GM21786 (cell line): ENCODE results near the gene TERB2.
"Not testable (repeated sequence)": the region's sequence is repeated elsewhere in the genome, so short reads cannot be mapped to it uniquely, and the experiment has no call there.

ENCODE experiments used
- ATAC-seq: cut with Tn5 transposase; IDR thresholded peaks from one replicate; pipeline ENCODE4 v1.9.1; 2021; ENCODE audit not compliant: unreplicated experiment

TERB2 gene, protein sequence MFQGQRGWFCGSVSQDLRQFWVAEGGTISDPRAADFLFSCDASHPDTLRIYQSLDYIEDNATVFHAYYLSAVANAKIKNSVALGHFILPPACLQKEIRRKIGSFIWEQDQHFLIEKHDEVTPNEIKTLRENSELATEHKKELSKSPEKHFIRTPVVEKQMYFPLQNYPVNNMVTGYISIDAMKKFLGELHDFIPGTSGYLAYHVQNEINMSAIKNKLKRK

DNA sequence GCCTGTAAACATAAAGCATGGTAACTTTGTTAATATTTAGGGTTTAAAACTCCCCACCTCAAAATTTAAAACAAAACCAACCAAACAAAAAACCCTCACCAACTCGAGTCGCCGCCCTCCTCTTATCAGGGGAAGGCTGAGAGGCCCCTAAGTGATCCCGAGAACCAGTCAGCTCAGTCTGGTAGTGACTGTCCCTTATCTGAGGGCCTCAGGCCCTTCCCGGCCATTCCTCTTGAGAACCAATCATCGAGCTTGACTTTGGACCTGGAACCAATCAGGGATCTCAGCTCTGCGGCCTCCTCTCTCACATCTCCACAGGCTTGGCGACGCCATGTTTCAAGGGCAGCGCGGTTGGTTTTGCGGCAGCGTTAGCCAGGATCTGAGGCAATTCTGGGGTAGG, at the start of gene TERB2:
Gene TERB2 (plus strand): TSS at position 300 of the 400 bp plus-strand sequence. CDS start 32 bp downstream, at position 332.
- ATAC-seq, result no peak

DNA sequence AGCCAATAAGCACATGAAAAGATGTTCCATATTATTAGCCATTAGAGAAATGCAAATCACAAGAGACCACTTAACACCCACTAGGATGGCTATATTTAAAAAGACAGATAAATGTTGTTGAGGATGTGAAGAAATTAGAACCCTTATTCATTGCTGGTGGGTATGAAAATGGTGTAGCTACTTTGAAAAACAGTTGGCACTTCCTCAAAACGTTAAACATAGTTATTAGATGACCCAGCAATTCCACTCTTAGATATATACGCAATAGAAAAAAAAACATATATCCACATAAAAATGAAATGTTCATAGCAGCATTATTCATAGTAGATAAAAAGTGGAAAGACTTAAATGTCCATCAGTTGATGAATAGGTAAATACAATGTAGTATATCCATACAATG, 47.1 kb upstream of the TERB2 start:
- ATAC-seq, result no peak

DNA sequence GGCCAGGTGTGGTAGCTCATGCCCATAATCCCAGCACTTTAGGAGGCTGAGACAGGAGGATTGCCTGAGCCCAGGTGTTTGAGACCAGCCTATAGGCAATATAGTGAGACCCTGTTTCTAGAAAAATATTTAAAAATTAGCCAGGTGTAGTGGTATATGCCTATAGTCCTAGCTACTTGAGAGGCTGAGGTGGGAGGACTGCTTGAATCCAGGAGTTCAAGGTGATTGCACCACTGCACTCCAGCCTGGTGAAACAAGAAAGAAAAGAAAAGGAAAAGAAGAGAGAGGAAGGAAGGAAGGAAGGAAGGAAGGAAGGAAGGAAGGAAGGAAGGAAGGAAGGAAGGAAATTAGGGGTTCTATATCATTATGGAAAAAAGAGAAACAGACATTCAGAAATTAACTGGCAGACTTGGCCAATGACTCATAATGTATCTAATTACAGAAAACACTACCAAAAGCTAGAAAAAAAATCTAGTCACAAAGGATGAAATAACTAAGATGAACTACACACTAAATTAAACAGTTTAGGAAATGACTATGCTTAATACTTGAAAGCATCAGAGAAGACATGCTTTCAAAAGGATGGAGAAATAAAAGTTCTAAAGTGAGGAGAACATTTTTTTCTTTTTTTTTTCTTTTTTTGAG, 45.4 kb upstream of the TERB2 start:
- ATAC-seq, result no peak

DNA sequence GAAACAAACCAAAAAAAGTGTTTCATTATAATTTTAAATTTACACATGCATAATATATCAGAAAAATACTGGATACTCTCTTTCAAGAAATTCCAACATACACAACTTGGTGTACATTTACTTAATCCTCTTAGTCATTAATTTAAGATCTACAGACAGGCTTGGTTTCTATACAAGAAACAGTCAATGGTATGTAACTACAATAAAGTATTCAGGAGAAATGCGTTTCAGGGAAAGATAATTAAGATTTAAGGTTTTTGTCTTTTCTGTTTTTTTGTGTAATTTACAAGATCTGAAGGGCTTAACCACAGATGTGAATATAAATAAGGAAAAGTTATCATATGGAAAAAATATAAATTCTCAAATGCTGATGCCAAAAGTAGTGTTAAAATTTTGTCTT, 44.3 kb upstream of the TERB2 start:
- ATAC-seq, result not testable (repeated sequence)

DNA sequence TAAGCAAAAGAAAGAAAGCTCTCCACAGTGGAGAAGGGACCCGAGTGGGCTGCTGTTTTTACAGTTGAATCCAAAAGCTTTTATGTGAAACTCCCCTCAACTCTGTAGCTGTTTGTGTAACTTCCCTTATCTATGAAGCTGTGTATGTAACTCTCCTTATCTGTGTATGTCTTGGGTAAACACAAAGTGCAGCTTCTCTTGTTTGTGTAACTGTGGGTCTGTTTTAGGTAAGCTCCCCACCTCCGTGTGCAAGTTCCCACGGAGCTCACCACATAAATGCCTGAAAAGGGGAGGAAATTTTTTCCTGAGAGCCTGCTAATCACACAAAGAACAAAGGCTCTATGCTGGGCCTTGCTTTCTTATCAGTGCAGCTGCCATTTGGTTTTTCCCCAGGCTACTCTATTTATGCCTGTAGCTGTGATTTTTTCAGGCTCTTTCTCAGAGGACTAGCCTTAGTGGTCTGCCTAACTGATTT, 43.5 kb upstream of the TERB2 start:
- not testable (repeated sequence) for ATAC-seq

DNA sequence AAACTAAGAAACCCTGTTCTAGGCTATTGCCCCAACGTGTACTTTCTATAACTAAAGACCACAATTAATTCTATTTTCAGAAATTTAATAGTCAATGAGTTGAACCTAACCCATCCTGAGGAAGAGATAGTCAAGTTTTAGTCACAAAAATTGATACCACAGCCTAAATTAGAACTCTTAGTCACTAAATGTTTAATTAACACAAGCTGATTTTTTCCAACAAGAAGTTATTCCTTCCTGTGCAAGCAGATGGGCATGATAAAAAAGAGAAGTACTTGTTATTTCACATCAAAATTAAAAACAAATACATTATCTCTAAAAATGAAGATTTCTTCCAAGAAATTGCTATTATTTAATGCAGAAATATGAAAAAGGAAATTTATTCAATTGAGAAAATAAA, 38.4 kb upstream of the TERB2 start:
- no peak for ATAC-seq

DNA sequence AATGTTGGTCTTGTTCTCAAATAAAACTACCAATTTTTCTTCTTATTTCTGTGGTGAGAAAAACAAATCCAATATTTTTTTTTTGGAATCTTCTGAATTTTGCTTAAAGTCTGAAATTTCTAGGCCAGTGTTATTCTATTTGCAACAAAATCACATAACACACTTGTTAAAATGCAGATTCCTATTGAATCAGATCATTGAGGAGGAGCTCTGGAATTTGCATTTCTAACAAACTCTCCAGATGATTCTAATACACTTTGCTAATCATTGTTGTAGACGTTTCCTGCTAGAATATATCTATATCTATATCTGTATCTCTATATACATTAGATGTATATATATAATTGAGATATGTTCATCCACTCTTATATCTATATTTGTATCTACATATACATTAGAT, 27.8 kb upstream of the TERB2 start:
- not testable (repeated sequence) for ATAC-seq

DNA sequence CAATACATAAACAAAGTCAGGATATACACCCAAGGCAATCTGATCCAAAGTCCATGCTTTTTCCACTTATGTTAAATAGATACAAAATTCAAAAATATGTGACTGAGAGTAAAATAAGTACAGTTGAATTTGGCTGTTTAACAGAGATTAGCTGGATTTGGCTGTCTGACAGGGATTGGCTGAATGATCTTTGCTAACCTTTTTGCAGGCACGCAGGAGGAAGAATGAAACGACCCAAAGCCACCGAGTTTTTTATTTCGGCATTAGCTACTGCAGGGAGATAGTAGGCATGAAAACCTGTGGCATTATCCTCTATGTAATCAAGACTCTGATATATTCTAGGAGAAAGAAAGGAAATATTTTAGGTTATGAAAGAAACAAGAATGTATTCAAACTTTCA, 26.2 kb upstream of the TERB2 start:
- not testable (repeated sequence) for ATAC-seq

DNA sequence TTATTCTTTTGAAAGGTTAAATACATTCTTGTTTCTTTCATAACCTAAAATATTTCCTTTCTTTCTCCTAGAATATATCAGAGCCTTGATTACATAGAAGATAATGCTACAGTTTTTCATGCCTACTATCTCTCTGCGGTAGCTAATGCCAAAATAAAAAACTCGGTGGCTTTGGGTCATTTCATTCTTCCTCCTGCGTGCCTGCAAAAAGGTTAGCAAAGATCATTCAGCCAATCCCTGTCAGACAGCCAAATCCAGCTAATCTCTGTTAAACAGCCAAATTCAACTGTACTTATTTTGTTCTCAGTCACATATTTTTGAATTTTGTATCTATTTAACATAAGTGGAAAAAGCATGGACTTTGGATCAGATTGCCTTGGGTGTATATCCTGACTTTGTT, 1.8 kb downstream of the TERB2 start:
- not testable (repeated sequence) for ATAC-seq

DNA sequence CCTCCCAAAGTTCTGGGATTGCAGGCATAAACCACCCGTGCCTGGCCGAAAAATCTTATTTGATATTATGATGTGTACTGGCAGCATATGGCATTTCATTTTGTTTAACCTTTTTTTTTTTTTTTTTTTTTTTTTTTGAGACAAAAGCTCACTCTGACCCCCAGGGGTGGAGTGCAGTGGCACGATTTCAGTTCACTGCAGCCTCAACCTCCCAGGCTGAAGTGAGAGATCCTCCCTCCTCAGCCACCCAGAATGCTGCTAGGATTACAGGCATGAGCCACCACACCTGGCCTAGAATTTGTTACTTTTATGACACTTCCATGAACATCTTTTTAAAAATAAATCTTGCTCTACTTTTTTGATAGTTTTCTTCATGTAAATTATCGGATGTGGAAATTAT, 12.0 kb downstream of the TERB2 start:
- ATAC-seq, result no peak

DNA sequence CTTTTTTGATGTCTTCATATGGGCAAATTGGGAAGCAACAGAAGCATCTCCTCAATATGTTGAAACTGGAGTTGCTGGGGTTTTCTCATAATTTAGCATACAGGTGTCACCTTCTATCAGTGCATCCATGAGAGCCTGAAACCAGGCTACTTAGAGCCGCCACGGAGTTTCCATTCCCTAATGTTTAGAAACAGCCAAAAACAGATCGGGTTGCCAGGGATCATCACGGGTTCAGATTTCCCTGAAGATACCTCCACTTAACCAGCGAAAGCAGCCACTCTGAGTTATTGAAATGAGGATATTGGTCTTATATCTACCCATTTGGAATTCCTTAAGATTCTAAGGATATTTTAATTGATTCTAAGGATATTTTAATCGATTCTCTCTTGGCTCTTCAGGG, 14.5 kb downstream of the TERB2 start:
- no peak for ATAC-seq

DNA sequence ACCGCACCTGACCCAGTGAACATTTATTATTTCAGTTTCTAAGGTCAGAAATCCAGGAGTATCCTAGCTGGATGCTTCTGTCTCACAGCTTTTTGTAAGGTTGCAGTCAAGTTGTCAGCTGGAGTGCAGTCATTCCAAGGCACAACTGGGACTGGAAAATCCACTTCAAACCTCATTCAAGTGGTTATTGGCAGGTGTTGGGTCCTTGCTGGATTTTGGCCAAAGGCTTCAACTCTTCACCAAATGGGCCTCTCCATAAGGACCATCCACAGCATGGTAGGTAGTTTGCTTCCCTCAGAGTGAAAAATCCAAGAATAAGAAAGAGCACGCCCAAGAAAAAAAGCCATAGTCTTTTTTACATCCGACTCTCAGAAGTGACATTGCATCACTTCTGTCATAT, 19.7 kb downstream of the TERB2 start:
- ATAC-seq, result not testable (repeated sequence)

DNA sequence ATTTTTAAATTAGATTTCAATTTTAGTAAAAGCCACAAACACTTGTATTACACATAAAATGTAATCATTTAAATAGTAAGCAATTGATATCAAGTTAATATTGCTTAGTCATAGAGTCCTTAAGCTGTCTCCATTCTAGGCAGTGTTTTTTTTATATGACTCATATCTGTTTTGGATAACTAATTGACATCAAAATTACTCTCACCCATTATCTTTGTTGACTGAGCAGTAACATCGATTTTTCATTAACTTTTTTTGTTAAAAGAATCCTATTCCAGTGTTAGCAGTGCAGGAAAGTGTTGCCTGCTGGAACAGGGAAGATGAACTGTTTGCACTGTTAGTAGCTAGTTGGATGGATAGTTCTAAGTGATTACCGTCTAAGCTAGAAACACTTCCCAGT, 21.3 kb downstream of the TERB2 start:
- ATAC-seq, result not testable (repeated sequence)

DNA sequence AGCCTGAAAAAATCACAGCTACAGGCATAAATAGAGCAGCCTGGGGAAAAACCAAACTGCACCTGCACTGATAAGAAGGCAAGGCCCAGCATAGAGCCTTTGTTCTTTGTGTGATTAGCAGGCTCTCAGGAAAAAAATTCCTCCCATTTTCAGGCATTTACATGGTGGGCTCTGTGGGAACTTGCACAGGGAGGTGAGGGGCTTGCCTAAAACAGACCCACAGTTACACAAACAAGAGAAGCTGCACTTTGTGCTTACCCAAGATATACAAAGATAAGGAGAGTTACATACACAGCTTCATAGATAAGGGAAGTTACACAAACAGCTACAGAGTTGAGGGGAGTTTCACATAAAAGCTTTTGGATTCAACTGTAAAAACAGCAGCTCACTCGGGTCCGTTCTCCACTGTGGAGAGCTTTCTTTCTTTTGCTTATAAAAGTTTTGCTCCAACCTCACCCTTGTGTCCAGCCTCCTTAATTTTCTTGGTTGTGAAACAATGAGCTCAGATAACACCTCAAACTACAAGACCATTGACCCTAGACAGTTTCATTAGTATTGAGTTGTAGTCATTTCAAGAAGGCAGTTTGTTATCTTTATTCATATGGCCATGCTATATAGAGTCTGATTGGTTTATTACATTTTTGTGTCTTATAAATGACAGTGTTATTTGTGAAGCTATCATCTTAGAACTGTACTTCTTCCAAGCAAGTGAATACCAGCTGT, 23.3 kb downstream of the TERB2 start:
- not testable (repeated sequence) for ATAC-seq

DNA sequence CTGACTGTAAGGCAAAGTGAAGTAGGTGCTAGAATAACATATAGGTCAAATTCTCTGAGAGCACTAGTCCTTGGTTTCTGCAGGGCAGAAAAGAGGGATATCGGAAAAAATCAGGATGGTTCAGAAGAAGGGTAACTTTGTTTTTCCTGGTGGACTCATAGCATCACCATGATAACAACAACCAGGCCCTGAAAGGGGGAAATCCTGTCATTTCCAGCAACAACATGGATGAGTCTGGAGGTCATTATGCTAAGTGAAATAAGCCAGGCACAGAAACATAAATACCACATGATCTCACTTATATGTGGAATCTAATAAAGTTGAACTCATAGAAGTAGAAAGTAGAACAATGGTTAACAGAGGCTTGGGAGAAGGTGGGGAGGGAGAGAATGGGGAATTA, 27.7 kb downstream of the TERB2 start:
- not testable (repeated sequence) for ATAC-seq

DNA sequence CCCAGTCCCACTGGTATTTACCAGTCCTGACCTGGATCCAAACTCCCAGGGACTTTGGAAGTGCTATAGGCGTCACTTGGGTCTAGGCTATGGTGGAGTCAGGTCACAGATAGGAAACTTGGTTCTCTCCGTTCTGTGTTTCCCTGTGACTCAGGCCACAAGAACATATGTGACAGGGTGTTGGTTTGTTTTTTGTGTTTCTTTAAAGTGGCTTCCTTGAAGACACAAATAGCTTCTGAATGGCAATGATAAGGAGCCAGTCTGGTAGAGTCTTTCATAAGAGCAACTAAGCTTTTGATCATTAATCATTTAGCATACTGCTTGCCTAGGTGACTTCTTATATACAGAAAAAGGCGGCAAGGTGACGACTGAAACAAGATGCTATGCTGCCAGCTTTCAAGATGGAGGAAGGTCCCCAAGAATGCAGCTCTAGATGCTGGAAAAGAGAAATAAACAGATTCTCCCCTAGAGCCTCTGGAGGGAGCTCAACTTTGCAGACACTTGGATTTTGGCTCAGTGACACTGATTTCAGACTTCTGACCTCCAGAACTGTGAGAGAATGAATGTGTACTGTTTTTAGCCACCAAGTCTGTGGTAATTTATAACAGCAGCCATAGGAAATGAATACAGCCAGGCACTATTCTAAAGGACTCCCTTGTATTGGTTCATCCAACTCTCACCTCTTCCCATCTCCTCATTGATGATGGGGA, 30.0 kb downstream of the TERB2 start:
- not testable (repeated sequence) for ATAC-seq

DNA sequence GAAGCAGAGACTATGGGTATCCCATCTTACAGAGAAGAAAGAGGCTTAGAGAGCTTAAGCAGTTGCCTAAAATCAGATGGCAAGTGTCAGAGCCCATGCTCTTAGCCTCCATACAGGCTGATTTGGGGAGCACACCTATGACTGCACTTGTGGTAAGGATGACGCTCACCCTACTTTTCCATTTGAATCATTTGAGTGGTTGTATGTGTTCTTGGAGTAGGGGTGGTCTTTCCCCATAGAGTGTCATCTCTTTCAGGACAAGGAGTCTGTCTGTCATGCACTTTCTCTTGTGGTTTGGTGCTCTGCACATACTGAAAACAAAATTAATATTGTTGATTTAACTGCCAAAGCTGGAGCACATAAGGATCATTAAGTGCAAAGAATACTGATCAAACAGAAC, 31.2 kb downstream of the TERB2 start:
- not testable (repeated sequence) for ATAC-seq

DNA sequence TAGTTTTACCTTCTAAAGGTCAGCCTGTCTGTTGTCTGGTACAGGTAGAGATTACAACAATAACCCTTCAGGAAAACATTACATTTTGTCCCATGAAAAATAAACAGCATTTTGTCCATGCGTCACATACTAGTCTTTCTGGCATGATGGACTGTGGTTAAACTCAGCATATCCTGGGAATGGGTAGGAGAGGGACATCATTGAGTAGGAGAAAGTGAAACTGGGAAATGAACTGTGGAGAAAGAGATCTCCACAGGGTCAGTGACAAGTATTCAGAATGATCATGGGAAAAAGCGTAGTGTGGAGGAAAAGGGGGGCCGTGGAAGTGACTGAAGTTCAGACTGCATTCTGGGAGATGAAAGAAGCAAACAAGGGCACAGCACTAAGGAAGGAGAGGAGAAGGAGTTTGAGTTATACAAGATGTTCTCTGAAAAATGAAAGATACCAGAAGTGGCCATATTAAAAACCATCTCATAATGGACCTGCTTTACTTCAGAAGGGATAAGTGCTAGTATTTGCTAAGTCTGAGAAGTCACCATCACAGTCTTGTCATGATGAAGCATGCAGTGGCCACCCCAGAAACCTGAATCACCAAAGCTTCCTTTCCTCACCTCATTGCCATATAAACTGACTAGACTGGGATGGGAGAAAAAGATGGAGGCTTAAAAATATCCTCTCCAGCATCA, 31.8 kb downstream of the TERB2 start:
- not testable (repeated sequence) for ATAC-seq

DNA sequence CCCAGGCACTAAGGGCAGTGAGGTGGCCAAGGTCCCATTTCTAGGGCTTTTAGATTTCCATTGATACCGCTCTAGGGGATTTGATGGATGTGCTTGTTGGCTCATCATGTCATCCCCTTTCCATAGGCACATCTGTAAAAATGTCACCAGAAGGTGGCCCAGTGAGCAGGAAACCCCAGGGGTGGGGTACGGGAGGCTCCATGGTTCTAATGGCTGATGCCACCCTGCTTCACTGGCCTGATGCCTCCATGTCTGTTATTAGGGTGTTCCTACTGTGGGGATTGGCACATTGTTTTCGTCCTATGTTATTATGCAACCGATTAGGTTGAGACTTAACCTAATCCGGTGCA, 32.4 kb downstream of the TERB2 start:
- not testable (repeated sequence) for ATAC-seq

DNA sequence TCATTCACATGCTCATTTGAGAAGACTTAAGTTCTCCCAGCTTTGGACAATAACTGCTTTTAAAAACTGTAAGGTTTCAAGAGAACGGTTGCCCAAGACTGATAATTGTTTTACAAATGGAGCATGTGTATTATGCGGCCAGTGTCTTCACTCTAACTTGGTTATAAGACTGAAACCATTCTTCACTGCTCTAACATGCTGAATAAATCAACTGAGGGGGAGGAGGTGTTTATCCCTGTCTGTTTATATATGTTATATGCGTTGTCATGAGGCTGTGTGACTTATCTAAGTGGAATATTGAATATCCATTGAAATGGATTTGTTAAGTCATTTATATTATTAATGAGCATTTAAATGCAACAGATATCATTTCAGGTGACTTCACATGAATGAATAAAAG, 41.1 kb downstream of the TERB2 start:
- ATAC-seq, result not testable (repeated sequence)

DNA sequence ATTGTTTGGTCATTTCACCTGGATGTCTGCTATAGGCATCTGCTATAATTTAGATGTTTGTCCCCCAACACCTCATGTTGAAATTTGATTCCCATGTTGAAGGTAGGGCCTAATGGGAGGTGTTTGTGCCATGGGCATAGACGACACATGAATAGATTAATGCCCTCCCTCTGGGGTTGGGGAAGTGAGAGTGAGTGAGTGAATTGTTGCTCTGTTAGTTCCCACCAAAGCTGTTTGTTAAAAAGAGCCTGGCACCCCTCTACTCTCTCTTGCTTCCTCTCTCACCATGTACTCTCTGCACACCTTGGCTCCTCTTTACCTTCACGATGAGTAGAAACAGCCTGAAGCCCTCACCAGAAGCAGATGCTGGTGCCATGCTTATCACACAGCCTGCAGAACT, 42.6 kb downstream of the TERB2 start:
- ATAC-seq, result no peak
